ENCODE measurements around the gene EXOC4. TPM values are rescaled to one million over a fixed set of nuclear protein-coding genes. Genes with fewer than 3 reads are reported as not detected.

EXOC4 gene
- polyA plus RNA-seq, 3 donors from 2014 or later = 24.2 to 50.1 (median 30.1) TPM

DNA sequence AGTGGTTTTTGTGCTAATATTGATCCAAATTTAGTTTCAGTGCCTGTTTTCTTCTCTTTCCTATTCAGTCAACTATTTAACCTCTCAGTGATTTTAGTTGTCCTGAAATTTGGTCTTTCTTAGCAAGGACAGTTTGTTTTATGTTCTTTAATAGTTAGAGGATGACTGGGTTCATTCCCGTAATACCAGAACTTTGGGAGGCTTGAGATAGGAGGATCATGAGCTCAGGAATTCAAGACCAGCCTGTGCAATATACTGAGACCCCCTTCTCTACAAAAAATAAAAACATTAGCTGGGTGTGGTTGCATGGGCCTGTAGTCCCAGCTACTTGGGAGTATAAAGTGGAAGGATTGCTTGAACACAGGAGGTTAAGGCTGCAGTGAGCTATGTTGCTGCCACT, 148.3 kb downstream of the EXOC4 start:
- H3K27ac Mint-ChIP-seq = no peak overlapping the region
- no peaks in the 10 kb centered on the region for H3K9me3 Mint-ChIP-seq
- H3K27me3 Mint-ChIP-seq (ENCODE audit: low read depth in 3 of 3) = no peaks in the 10 kb centered on the region
- H3K36me3 Mint-ChIP-seq = peaks cover 0 to 9% (median 0%) of the 10 kb centered on the region in 3 donors
- no peak for DNase-seq
- H3K4me3 Mint-ChIP-seq = no peak overlapping the region
- H3K4me1 Mint-ChIP-seq = peaks cover 10 to 18% of the 10 kb centered on the region in 2 donors

- Mint-ChIP-seq H3K4me1 (peaks cover 7 to 13% of the 10 kb centered on the region in 2 donors), H3K27me3 (ENCODE audit: low read depth in 3 of 3) (no peaks in the 10 kb centered on the region), H3K36me3 (peaks cover 0 to 7% (median 5%) of the 10 kb centered on the region in 3 donors), H3K4me3 (no peak overlapping the region), H3K27ac (no peak overlapping the region), H3K9me3 (no peaks in the 10 kb centered on the region)
- DNase-seq = no peak
Measured at GRCh38 chr7:133408212-133408611, 155.3 kb downstream of the EXOC4 start.

DNA sequence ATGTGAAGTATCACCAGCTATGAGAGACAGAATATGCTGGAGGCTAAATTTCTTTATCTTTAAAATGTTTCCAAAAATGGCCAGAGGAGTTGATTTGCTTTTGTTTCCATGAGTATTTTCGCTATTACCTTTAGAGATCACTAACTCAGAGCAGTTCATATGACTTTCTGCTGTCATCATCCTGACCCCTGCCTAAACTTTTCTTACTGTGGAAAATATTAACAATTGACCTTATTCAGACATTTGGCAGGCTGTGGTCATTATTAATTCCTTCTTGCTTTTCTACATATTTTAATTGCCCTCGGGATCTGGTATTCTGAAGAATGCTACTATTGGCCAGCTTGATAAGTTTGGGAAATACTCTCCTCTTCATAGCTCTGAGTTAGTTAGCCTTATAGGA, 156.5 kb downstream of the EXOC4 start:
- no peak overlapping the region for H3K27ac Mint-ChIP-seq
- H3K4me3 Mint-ChIP-seq = no peak overlapping the region
- peaks cover 7 to 13% of the 10 kb centered on the region in 2 donors for H3K4me1 Mint-ChIP-seq
- no peak for DNase-seq
- H3K27me3 Mint-ChIP-seq (ENCODE audit: low read depth in 3 of 3) = no peaks in the 10 kb centered on the region
- H3K9me3 Mint-ChIP-seq = no peaks in the 10 kb centered on the region
- H3K36me3 Mint-ChIP-seq = peaks cover 0 to 7% (median 5%) of the 10 kb centered on the region in 3 donors

- Mint-ChIP-seq H3K36me3 (peaks cover 0 to 7% (median 5%) of the 10 kb centered on the region in 3 donors), H3K27ac (no peak overlapping the region), H3K4me1 (peaks cover 7 to 13% of the 10 kb centered on the region in 2 donors), H3K27me3 (ENCODE audit: low read depth in 3 of 3) (no peaks in the 10 kb centered on the region), H3K9me3 (no peaks in the 10 kb centered on the region), H3K4me3 (no peak overlapping the region)
- no peak for DNase-seq
Measured at GRCh38 chr7:133409966-133410365, 157.1 kb downstream of the EXOC4 start.

GRCh38 chr7:133411395-133411794, 158.5 kb downstream of the EXOC4 start:
- no peak overlapping the region for H3K4me3 Mint-ChIP-seq
- DNase-seq = no peak
- no peak overlapping the region for H3K27ac Mint-ChIP-seq
- peaks cover under 1 to 7% (median 5%) of the 10 kb centered on the region in 3 donors for H3K36me3 Mint-ChIP-seq
- no peaks in the 10 kb centered on the region for H3K27me3 Mint-ChIP-seq (ENCODE audit: low read depth in 3 of 3)
- no peaks in the 10 kb centered on the region for H3K9me3 Mint-ChIP-seq
- peaks cover 7 to 17% of the 10 kb centered on the region in 2 donors for H3K4me1 Mint-ChIP-seq

GRCh38 chr7:133412942-133413341, 160.1 kb downstream of the EXOC4 start:
- DNase-seq = no peak
- Mint-ChIP-seq H3K4me1 (peaks cover 7 to 20% of the 10 kb centered on the region in 2 donors), H3K27ac (no peak overlapping the region), H3K27me3 (ENCODE audit: low read depth in 3 of 3) (no peaks in the 10 kb centered on the region), H3K9me3 (no peaks in the 10 kb centered on the region), H3K4me3 (no peak overlapping the region), H3K36me3 (peaks cover 0 to 4% (median 2%) of the 10 kb centered on the region in 3 donors)

- no peak overlapping the region for H3K4me3 Mint-ChIP-seq
- H3K9me3 Mint-ChIP-seq = peaks cover 0 to 1% (median 0%) of the 10 kb centered on the region in 6 donors
- peaks cover 2 to 29% of the 10 kb centered on the region in 2 donors for H3K4me1 Mint-ChIP-seq
- peaks cover under 1 to 7% (median under 1%) of the 10 kb centered on the region in 3 donors for H3K36me3 Mint-ChIP-seq
- H3K27ac Mint-ChIP-seq = peak overlapping the region in 1 of 6 donors; percentile 1
- no peak for DNase-seq
- peaks cover 0 to under 1% (median 0%) of the 10 kb centered on the region in 3 donors for H3K27me3 Mint-ChIP-seq (ENCODE audit: low read depth in 3 of 3)
Measured at GRCh38 chr7:133419041-133419440, 166.2 kb downstream of the EXOC4 start.

DNA sequence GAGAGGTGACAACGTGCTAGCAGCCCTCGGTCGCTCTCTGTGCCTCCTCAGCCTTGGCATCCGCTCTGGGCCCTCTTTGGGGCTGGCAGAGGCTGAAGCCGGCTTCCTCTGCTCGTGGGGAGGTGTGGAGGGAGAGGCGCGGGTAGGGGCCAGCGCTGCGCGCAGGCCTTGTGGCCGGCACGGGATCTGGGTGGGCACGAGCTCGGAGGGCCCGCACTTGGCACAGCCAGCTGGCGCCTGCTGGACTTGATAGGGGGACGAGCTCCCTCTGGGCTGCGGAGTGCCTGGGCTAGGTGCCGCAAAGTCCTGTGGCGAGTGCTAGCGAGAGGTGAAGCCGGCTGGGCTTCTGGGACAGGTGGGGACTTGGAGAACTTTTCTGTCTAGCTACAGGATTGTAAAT, 170.7 kb downstream of the EXOC4 start:
- Mint-ChIP-seq H3K27me3 (ENCODE audit: low read depth in 3 of 3) (peaks cover 0 to 2% (median 0%) of the 10 kb centered on the region in 3 donors), H3K4me1 (peaks cover 12 to 41% of the 10 kb centered on the region in 2 donors), H3K9me3 (peaks cover 0 to 1% (median 0%) of the 10 kb centered on the region in 6 donors), H3K4me3 (no peak overlapping the region), H3K36me3 (peaks cover 13 to 21% (median 14%) of the 10 kb centered on the region in 3 donors), H3K27ac (no peak overlapping the region)
- no peak for DNase-seq

GRCh38 chr7:133428326-133428725, 175.4 kb downstream of the EXOC4 start:
- Mint-ChIP-seq H3K27ac (no peak overlapping the region), H3K4me3 (no peak overlapping the region), H3K36me3 (peaks cover 13 to 17% (median 14%) of the 10 kb centered on the region in 3 donors), H3K4me1 (peaks cover 11 to 29% of the 10 kb centered on the region in 2 donors), H3K27me3 (ENCODE audit: low read depth in 3 of 3) (peaks cover 0 to 2% (median 0%) of the 10 kb centered on the region in 3 donors), H3K9me3 (no peaks in the 10 kb centered on the region)
- no peak for DNase-seq

- no peak for DNase-seq
- no peak overlapping the region for H3K4me3 Mint-ChIP-seq
- peak overlapping the region in 2 of 6 donors; percentile 7 to 26 for H3K27ac Mint-ChIP-seq
- peaks cover 11 to 29% of the 10 kb centered on the region in 2 donors for H3K4me1 Mint-ChIP-seq
- no peaks in the 10 kb centered on the region for H3K9me3 Mint-ChIP-seq
- H3K27me3 Mint-ChIP-seq (ENCODE audit: low read depth in 3 of 3) = peaks cover 0 to 2% (median 0%) of the 10 kb centered on the region in 3 donors
- H3K36me3 Mint-ChIP-seq = peaks cover 13 to 17% (median 14%) of the 10 kb centered on the region in 3 donors
Measured at GRCh38 chr7:133428876-133429275, 176.0 kb downstream of the EXOC4 start.

- H3K4me3 Mint-ChIP-seq = no peak overlapping the region
- no peak overlapping the region for H3K27ac Mint-ChIP-seq
- peaks cover 12 to 29% of the 10 kb centered on the region in 2 donors for H3K4me1 Mint-ChIP-seq
- H3K9me3 Mint-ChIP-seq = no peaks in the 10 kb centered on the region
- H3K27me3 Mint-ChIP-seq (ENCODE audit: low read depth in 3 of 3) = no peaks in the 10 kb centered on the region
- H3K36me3 Mint-ChIP-seq = peaks cover 10 to 13% (median 10%) of the 10 kb centered on the region in 3 donors
- no peak for DNase-seq
Measured at GRCh38 chr7:133429371-133429770, 176.5 kb downstream of the EXOC4 start.

DNA sequence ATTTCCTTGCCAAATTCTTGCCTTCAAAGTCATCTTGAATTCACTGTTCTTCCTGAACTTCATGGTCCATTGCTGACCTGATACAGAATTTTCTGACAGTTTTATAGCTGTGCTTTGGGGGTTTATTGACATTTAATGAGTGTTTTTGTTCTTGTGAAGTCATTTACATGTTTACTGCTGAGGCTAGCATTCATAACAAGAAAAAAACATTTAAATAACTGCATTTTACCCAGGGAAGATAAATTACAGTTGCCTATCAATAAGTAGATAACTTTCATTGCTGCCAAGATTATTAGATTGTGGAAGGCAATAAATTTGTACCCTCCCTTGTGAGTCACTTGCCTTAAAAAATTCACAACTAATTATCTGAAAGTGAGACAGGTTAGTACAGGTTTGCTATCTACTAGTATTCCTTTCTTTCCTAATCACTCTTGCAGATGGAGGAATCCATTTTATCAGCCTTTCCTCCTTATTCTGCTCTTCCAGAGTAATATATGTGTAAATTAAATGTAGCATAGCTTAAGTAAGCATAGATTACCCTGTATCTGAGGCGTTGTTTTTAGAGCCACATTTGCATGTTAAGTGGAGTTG, 178.4 kb downstream of the EXOC4 start:
- Mint-ChIP-seq H3K27me3 (ENCODE audit: low read depth in 3 of 3) (no peaks in the 10 kb centered on the region), H3K4me3 (no peak overlapping the region), H3K9me3 (no peaks in the 10 kb centered on the region), H3K27ac (peak overlapping the region in 1 of 6 donors; percentile 19), H3K36me3 (peaks cover 0 to 4% (median 0%) of the 10 kb centered on the region in 3 donors), H3K4me1 (peaks cover 14 to 46% of the 10 kb centered on the region in 2 donors)
- no peak for DNase-seq

DNA sequence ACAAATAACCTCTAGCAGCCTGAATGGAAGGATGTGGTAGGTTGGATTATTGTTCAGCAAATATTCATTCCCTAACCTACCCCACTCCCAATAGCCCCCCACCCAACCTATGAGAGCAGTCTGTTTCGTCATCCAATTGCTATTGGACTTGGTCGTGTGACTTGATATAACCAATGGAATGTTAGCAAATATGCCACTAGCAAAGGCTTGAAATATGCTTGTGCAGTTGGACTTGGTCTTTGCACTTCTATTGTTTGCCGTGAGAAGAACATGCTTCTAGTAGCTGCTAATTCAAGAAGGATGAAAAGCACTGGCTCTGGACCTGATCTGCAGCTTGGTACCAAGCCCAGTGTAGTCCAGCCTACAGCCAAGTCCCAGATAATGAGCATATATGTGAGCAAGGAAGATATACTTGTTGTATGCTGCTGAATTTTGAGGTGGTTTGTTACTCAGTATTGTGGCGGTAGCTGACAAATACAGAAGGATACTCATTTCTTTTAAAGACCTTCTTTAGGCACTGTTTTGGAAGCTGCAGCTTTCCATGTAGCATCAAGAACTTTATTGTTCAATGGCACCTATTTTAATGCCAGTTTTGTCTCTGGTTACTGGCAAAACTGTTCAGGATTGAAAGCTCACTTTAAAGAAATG, 180.4 kb downstream of the EXOC4 start:
- Mint-ChIP-seq H3K4me3 (no peak overlapping the region), H3K27ac (no peak overlapping the region), H3K27me3 (ENCODE audit: low read depth in 3 of 3) (no peaks in the 10 kb centered on the region), H3K9me3 (no peaks in the 10 kb centered on the region), H3K36me3 (peaks cover 0 to 6% (median 6%) of the 10 kb centered on the region in 3 donors), H3K4me1 (peaks cover 9 to 30% of the 10 kb centered on the region in 2 donors)
- DNase-seq = no peak

GRCh38 chr7:133434246-133434865, 181.5 kb downstream of the EXOC4 start:
- peak overlapping the region in 1 of 5 donors; percentile 26 for H3K4me3 Mint-ChIP-seq
- H3K27me3 Mint-ChIP-seq (ENCODE audit: low read depth in 3 of 3) = no peaks in the 10 kb centered on the region
- H3K27ac Mint-ChIP-seq = peak overlapping the region in 2 of 6 donors; percentile 35 to 37
- peaks cover 11 to 25% of the 10 kb centered on the region in 2 donors for H3K4me1 Mint-ChIP-seq
- peaks cover 0 to 6% (median 6%) of the 10 kb centered on the region in 3 donors for H3K36me3 Mint-ChIP-seq
- DNase-seq = peak; percentile 9 to 27 (median 20)
- H3K9me3 Mint-ChIP-seq = no peaks in the 10 kb centered on the region

All from immature natural killer cell (primary cell).